Spinal cord (tissue), 10 donors: ENCODE results near the gene MADCAM1. TPM values are rescaled to one million over a fixed set of nuclear protein-coding genes. Genes with fewer than 3 reads are reported as not detected.
"Not testable (repeated sequence)": the region's sequence is repeated elsewhere in the genome, so short reads cannot be mapped to it uniquely, and the experiment has no call there.

Experiments
- DNase-seq, 6 donors: peaks; one replicate each; pipeline versions ENCODE4 v3.0.0 to v3.0.0-alpha.2; 2013 to 2015; ENCODE audit warnings: low spot score in 6 of 6, low read depth in 4 of 6
- H3K27ac ChIP-seq: one replicate; pipeline ENCODE4 v1.5.1; 2013; ENCODE audit warnings: low read depth, low read length, control low read depth
- H3K27me3 ChIP-seq: one replicate; pipeline ENCODE4 v1.6.1; 2013; ENCODE audit warnings: low read length; ENCODE audit not compliant: control insufficient read depth, insufficient read depth
- H3K36me3 ChIP-seq: one replicate; pipeline ENCODE4 v1.6.1; 2013; ENCODE audit warnings: low read length; ENCODE audit not compliant: control insufficient read depth, insufficient read depth
- H3K4me1 ChIP-seq: one replicate; pipeline ENCODE4 v1.6.1; 2013; ENCODE audit warnings: low read length; ENCODE audit not compliant: control insufficient read depth, insufficient read depth
- H3K4me3 ChIP-seq: one replicate; pipeline ENCODE4 v1.5.1; 2013; ENCODE audit warnings: low read depth, low read length, control low read depth
- H3K9me3 ChIP-seq: one replicate; pipeline ENCODE4 v1.6.1; 2013; ENCODE audit warnings: low read length; ENCODE audit not compliant: control insufficient read depth, insufficient read depth
- WGBS: methylation state at CpG from one replicate; pipeline ENCODE4 v1.1.5; 2013; ENCODE audit warnings: missing lambda C conversion rate; ENCODE audit not compliant: insufficient coverage; 5-methylcytosine and 5-hydroxymethylcytosine counted together
- long read RNA-seq, 4 donors: transcript quantifications; one replicate each; lab custom pipeline, GENCODE V29; 2026
- polyA plus RNA-seq, 2 donors: library from polyadenylated mRNA; unstranded; fragments of 120-200 nt; gene quantifications; one replicate each; pipeline ENCODE4 v1.2.1, GENCODE V29; 2013; ENCODE audit not compliant: insufficient read length in 2 of 2
- total RNA-seq, 2 donors: library from RNA; depleted of rRNA in 1 of 2; stranded (reverse); fragments of 120-200 nt in 1 of 2; fragments of >200 nt in 1 of 2; gene quantifications; one replicate each; pipeline versions ENCODE4 v1.2.3 to v1.2.4, GENCODE V29; 2013 to 2014
- donor health status: healthy.

The MADCAM1 gene
- total RNA-seq = 1 to 10 TPM in 1 of 2 donors, under 1 TPM in 1; 0.40 to 2.6 TPM
- polyA plus RNA-seq = 1 to 10 TPM; 5.3 to 7.1 TPM
- long read RNA-seq, donor 1, partial matches to known transcripts = 0 of 1 reads
- long read RNA-seq, donor 1, other reads (novel, unspliced or antisense) = 0 of 1 reads
- long read RNA-seq, donor 2 = 0 reads
- long read RNA-seq, donor 3 = 0 reads
- long read RNA-seq, donor 4, partial matches to known transcripts = 0 of 1 reads
- long read RNA-seq, donor 4, other reads (novel, unspliced or antisense) = 0 of 1 reads

DNA sequence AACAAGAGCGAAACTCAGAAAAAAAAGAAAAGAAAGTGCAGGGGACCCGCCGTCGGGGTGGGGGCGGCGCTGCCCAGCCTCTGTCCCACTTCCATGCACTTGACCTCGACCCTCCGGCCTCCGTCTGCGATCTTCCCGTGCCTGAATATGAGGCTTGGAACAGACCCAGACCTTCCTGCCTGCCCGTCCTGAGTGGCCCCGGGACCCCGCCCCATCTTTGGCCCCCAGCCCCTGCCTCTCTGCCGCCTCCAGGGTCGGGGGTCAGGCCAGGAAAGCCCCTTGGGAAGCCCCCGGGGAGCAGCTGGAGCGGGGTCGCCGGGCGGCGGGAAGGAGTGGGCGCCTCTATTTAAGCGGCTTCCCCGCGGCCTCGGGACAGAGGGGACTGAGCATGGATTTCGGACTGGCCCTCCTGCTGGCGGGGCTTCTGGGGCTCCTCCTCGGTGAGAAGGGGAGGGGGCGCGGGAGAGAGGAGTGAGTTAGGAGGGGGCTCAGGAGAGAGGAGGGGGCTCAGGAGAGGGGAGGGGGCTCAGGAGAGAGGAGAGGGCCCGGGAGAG is at the start of gene MADCAM1:
MADCAM1 (plus strand) TSS at position 375 of the 554 bp plus-strand sequence; CDS start at position 389, 14 bp downstream.
- peaks cover 21% of the 10 kb centered on the region for H3K4me1 ChIP-seq
- H3K36me3 ChIP-seq = no peaks in the 10 kb centered on the region
- H3K27me3 ChIP-seq = peaks cover 29% of the 10 kb centered on the region
- H3K9me3 ChIP-seq = no peaks in the 10 kb centered on the region
- H3K27ac ChIP-seq = no peak within 1 kb of the TSS
- peak within 1 kb of the TSS; percentile 12 for H3K4me3 ChIP-seq
- no peak for DNase-seq
- WGBS = 6% methylated on average over 28 of the region's 33 CpGs

DNA sequence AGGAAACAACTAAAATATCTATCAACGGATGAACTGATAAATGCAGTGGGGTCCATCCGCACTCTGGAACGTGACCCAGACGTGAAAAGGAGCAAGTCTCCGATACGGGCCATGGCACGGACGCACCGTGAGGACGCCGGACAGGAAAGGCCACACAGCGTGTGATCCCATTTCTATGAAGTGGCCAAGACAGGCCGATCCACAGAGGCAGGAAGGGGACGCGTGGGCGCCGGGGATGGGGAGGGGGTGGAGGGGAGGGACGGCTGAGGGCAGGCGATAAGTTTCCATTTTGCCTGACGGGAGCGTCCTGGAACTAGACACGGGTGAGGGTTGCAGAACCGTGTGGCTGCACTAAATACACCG is 49.2 kb upstream of the MADCAM1 start:
- 91% methylated on average over 24 of the region's 24 CpGs for WGBS
- H3K4me3 ChIP-seq = no peak overlapping the region
- H3K27me3 ChIP-seq = no peaks in the 10 kb centered on the region
- H3K36me3 ChIP-seq = peaks cover 72% of the 10 kb centered on the region
- H3K27ac ChIP-seq = no peak overlapping the region
- no peaks in the 10 kb centered on the region for H3K9me3 ChIP-seq
- peaks cover 4% of the 10 kb centered on the region for H3K4me1 ChIP-seq
- no peak for DNase-seq

DNA sequence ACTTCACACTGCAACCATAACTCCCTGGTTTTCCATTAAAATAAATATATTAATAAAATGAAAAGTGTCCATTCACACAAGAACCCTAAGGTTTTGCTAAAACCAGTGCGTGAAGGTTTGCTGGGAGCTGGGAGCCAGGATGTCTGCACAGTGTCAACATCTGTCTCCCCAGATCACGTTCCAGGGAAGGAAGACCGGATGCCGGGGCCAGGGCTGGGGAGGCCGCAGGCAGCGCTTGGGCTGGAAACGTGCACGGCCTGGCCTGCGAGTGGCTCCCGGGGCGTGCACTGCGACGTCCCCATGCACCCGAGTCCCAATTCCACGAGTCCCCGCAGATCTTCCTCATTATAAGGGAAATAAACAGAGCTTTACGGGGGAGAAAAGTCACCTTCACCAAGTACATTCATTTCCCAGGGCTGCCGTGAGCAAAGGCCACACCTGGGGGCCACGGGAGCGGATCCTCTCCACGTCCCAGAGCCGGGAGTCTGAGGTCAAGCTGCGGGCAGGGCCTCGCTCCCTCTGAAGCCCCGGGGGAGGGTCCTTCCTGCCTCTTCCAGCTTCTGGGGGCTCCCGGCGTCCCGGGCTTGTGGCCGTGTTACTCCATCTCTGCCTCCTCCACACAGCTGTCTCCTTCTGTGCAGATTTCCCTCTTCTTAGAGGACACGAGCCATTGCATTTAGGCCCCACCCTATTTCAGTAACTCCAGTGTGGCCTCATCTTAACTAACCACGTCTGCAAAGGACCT is 48.3 kb upstream of the MADCAM1 start:
- Histone ChIP-seq H3K4me1 (peaks cover 4% of the 10 kb centered on the region), H3K36me3 (peaks cover 75% of the 10 kb centered on the region), H3K9me3 (no peaks in the 10 kb centered on the region), H3K27me3 (no peaks in the 10 kb centered on the region), H3K4me3 (no peak overlapping the region), H3K27ac (no peak overlapping the region)
- DNase-seq = no peak
- 72% methylated on average over 31 of the region's 31 CpGs for WGBS

DNA sequence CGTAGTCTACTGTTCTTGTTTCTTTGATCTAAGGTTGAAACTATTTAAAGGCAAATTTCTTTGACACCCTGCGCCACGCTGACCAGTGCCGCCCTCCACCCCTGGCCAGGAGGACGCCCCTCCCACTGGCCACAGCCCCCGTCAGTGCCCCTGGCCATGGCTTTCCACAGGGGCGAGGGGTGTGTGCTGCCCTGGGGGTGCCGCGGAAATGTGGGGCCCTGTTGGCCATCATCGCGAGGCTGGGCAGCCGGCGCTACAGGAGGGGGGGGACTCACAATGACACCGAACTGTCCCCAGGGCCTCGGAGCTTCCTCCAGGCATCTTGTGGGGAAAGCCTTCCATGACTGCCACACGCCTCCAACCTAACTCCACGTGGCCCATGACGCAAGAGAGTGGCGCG is 46.4 kb upstream of the MADCAM1 start:
- no peak for DNase-seq
- H3K4me1 ChIP-seq = peaks cover 4% of the 10 kb centered on the region
- 84% methylated on average over 17 of the region's 20 CpGs for WGBS
- H3K27ac ChIP-seq = no peak overlapping the region
- no peak overlapping the region for H3K4me3 ChIP-seq
- H3K27me3 ChIP-seq = no peaks in the 10 kb centered on the region
- H3K9me3 ChIP-seq = no peaks in the 10 kb centered on the region
- H3K36me3 ChIP-seq = peaks cover 77% of the 10 kb centered on the region

DNA sequence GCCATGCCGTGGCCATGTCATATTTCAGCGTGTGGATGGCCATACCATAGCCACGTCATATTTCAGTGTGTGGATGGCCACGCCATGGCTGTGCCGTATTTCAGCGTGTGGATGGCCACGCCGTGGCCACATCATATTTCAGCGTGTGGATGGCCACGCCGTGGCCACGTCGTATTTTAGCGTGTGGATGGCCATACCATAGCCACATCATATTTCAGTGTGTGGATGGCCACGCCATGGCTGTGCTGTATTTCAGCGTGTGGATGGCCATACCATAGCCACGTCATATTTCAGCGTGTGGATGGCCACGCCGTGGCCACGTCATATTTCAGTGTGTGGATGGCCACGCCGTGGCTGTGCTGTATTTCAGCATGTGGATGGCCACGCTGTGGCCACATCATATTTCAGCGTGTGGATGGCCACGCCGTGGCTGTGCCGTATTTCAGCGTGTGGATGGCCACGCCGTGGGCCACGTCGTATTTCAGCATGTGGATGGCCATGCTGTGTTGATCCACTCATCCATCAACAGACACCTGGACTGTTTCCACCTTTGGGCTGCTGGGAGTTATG is 45.3 kb upstream of the MADCAM1 start:
- DNase-seq, H3K27ac ChIP-seq, H3K27me3 ChIP-seq, H3K9me3 ChIP-seq, H3K4me3 ChIP-seq, H3K4me1 ChIP-seq: not testable (repeated sequence)
- H3K36me3 ChIP-seq = peaks cover 81% of the 10 kb centered on the region
- 97% methylated on average over 33 of the region's 33 CpGs for whole genome bisulfite sequencing

DNA sequence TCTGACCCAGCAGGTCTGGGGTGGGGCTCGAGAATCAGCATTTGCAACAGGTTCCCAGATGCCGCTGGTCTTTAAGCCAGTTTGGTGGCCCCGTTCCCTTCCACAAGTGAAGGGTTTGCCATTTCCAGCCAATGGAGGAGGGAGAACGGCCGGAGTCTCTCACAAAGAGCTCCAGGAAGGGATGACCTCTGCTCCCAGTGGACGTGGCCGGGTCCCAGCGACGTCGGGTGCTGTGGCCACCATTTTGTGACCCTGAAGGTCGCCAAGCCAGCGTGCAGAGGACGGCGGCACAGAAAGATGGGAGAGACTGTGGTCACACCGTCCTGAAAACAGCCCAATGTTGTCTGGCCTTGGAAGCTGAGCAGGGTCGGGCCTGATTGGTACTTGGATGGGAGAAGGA is 43.5 kb upstream of the MADCAM1 start:
- no peak for DNase-seq
- peaks cover 80% of the 10 kb centered on the region for H3K36me3 ChIP-seq
- no peaks in the 10 kb centered on the region for H3K9me3 ChIP-seq
- H3K4me3 ChIP-seq = no peak overlapping the region
- no peaks in the 10 kb centered on the region for H3K27me3 ChIP-seq
- H3K4me1 ChIP-seq = peaks cover 4% of the 10 kb centered on the region
- H3K27ac ChIP-seq = no peak overlapping the region
- WGBS = 91% methylated on average over 16 of the region's 16 CpGs

DNA sequence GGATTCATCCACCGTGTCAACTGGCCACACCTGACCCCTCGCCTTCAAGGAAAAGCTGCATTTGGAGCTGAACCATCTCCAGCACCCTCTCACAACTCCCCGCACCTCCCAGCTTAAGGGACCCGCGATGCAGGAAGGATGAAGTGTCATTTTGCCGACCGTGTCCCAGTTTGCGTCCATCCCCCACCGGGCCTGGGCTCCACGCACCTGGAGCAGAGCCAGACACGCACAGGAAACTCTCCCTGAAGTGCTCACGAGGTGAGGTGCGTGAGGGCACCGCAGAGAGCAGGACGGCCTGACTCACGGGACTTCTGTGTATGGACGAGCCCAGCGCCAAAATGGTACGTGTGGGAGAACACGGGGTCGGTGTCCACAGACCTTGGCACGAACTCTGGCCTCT is 42.7 kb upstream of the MADCAM1 start:
- H3K27me3 ChIP-seq = no peaks in the 10 kb centered on the region
- WGBS = 92% methylated on average over 22 of the region's 22 CpGs

DNA sequence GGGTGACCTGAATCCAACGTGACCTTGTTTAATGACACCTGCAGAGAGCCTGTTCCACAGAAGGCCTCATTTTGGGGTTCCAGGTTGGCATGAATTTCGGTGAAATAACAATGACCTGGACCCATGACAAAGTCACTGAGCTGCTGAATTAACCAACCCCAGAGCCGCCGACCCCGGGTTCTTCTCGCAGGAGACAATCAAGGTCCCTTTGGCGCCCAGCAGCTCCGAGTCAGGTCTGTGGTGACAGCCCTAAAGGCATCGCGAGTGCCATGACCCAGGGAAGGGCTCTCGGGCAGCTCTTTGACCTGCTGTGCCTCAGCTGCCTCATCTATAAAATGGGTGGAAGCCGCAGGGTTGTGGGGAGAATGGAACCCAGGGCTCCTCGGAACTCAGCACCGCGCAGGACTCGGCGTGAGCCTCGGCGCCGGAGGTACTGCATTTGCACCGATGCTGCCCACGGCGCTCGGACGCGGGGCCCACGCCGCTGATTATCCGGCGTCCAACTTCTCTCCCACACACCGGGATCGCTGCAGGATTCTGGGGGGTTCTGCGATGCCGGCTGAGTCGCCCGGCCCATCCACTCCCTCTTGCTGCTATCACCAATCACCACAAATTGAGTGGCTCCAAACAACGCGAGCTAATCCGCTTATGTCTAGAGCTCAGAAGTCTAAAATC is 41.1 kb upstream of the MADCAM1 start:
- no peak overlapping the region for H3K4me3 ChIP-seq
- H3K36me3 ChIP-seq = peaks cover 72% of the 10 kb centered on the region
- no peak overlapping the region for H3K27ac ChIP-seq
- WGBS = 95% methylated on average over 32 of the region's 39 CpGs
- H3K9me3 ChIP-seq = no peaks in the 10 kb centered on the region
- no peak for DNase-seq
- no peaks in the 10 kb centered on the region for H3K27me3 ChIP-seq
- H3K4me1 ChIP-seq = peaks cover 13% of the 10 kb centered on the region

More for the DNA sequence above, 42.7 kb upstream of the MADCAM1 start:
- H3K4me1 ChIP-seq = no peaks in the 10 kb centered on the region
- DNase-seq = no peak
- no peaks in the 10 kb centered on the region for H3K9me3 ChIP-seq
- no peak overlapping the region for H3K4me3 ChIP-seq
- peaks cover 78% of the 10 kb centered on the region for H3K36me3 ChIP-seq
- no peak overlapping the region for H3K27ac ChIP-seq

DNA sequence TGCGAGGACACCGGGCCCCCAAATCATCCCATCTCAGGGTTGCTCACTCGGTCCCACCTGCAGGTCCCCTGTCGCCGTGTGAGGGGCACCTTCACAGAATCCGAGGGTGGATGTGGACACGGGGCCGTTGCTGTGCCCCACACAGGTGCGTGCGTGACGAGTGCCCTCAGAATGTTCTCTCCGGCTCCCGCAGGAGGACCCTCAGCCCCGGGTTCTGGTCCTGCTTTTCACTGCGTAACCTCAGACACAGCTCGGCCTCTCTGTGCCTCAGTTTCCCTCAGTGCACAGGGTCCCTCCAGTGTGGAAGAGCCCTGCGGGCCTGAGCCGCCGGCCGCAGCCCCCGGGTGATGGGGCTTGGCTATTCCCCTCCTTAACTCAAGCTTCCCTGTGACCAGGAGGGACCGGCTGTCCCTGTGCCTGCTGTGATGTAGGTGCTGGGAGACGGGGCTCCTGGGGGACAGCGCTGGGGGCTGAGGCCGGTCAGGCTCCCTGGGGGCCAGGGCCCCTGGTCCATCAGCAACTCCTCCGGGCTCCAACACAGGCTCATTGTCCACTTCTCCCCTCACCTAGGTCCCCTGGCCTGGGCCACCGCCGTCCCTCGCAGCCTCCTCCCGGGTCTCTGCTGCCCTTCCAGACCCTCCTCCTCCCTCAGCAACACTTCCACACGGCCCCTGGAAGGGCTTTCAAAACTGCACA is 40.3 kb upstream of the MADCAM1 start:
- Histone ChIP-seq H3K27me3 (no peaks in the 10 kb centered on the region), H3K9me3 (no peaks in the 10 kb centered on the region), H3K27ac (no peak overlapping the region), H3K4me3 (no peak overlapping the region), H3K4me1 (peaks cover 13% of the 10 kb centered on the region), H3K36me3 (peaks cover 67% of the 10 kb centered on the region)
- 87% methylated on average over 30 of the region's 31 CpGs for WGBS
- no peak for DNase-seq
